SK-N-SH treated with all-trans-retinoic acid at 6 μM for 48 hours (cell line): ENCODE measurements around the gene ANKRD23.

Source experiments
- ARNTL ChIP-seq: fragments of 450-650 bp; formaldehyde crosslinking; IDR thresholded peaks from 2 replicates; pipeline ENCODE4 v1.5.0; 2020; ENCODE audit warnings: low read depth, mild to moderate bottlenecking, moderate library complexity, borderline replicate concordance
- CREB5 ChIP-seq: fragments of 250-450 bp; sonication (Bioruptor Pico); IDR thresholded peaks from 2 replicates; pipeline ENCODE4 v1.5.1; 2020; ENCODE audit warnings: low read depth, mild to moderate bottlenecking, moderate library complexity
- CSDC2 ChIP-seq: fragments of 250-450 bp; sonication (Bioruptor Pico); IDR thresholded peaks from 2 replicates; pipeline ENCODE4 v1.5.0; 2020; ENCODE audit warnings: mild to moderate bottlenecking, moderate library complexity
- ESRRG ChIP-seq: fragments of 250-450 bp; sonication (Bioruptor Pico); IDR thresholded peaks from 2 replicates; pipeline ENCODE4 v1.6.1; 2021; ENCODE audit warnings: mild to moderate bottlenecking
- GLIS3 ChIP-seq: fragments of 250-450 bp; sonication (Bioruptor Pico); IDR thresholded peaks from 2 replicates; pipeline ENCODE4 v1.5.0; 2020; ENCODE audit warnings: mild to moderate bottlenecking, moderate library complexity
- ISL1 ChIP-seq: fragments of 250-450 bp; sonication (Bioruptor Pico); IDR thresholded peaks from 2 replicates; pipeline ENCODE4 v2.1.2; 2022; ENCODE audit warnings: mild to moderate bottlenecking, moderate library complexity
- PPARA ChIP-seq: fragments of 250-450 bp; sonication (Bioruptor Pico); IDR thresholded peaks from 2 replicates; pipeline ENCODE4 v1.5.0; 2020; ENCODE audit warnings: mild to moderate bottlenecking, borderline replicate concordance
- RARB ChIP-seq: fragments of 250-450 bp; sonication (Bioruptor Pico); IDR thresholded peaks from 2 replicates; pipeline ENCODE4 v1.8.0; 2021; ENCODE audit warnings: mild to moderate bottlenecking, moderate library complexity
- ZC3H10 ChIP-seq: fragments of 250-450 bp; sonication (Bioruptor Pico); IDR thresholded peaks from 2 replicates; pipeline ENCODE4 v1.5.1; 2021; ENCODE audit warnings: mild to moderate bottlenecking, moderate library complexity
- ZFP30 ChIP-seq: fragments of 450-650 bp; formaldehyde crosslinking; IDR thresholded peaks from 2 replicates; pipeline ENCODE4 v1.5.0; 2022; ENCODE audit warnings: mild to moderate bottlenecking, moderate library complexity
- ZNF565 ChIP-seq: fragments of 450-650 bp; formaldehyde crosslinking; conservative IDR thresholded peaks from 2 replicates; pipeline ENCODE4 v1.5.0; 2020; ENCODE audit warnings: low read depth, mild to moderate bottlenecking, moderate library complexity

- TF ChIP-seq ZFP30 (CRISPR knock-in tag) (no peak), ARNTL (no peak), CSDC2 (CRISPR knock-in tag) (no peak), CREB5 (CRISPR knock-in tag) (no peak), ESRRG (CRISPR knock-in tag) (no peak), PPARA (no peak), RARB (CRISPR knock-in tag) (no peak), ISL1 (CRISPR knock-in tag) (no peak), ZNF565 (CRISPR knock-in tag) (no peak), ZC3H10 (CRISPR knock-in tag) (no peak), GLIS3 (CRISPR knock-in tag) (no peak)
Measured at GRCh38 chr2:96839875-96840850, 3.7 kb downstream of the ANKRD23 start.
